HG02970 (cell line): ENCODE results near the gene ATG9A.
A peak's percentile ranks its signal among the peaks of the same experiment; 100 is the strongest.
"Not testable (repeated sequence)": the region's sequence is repeated elsewhere in the genome, so short reads cannot be mapped to it uniquely, and the experiment has no call there.

Experiments used
- ATAC-seq: cut with Tn5 transposase; IDR thresholded peaks from one replicate; pipeline ENCODE4 v1.9.1; 2021; ENCODE audit warnings: mild to moderate bottlenecking, moderate library complexity, moderate number of reproducible peaks; ENCODE audit not compliant: unreplicated experiment, low FRiP score

ATG9A gene, protein sequence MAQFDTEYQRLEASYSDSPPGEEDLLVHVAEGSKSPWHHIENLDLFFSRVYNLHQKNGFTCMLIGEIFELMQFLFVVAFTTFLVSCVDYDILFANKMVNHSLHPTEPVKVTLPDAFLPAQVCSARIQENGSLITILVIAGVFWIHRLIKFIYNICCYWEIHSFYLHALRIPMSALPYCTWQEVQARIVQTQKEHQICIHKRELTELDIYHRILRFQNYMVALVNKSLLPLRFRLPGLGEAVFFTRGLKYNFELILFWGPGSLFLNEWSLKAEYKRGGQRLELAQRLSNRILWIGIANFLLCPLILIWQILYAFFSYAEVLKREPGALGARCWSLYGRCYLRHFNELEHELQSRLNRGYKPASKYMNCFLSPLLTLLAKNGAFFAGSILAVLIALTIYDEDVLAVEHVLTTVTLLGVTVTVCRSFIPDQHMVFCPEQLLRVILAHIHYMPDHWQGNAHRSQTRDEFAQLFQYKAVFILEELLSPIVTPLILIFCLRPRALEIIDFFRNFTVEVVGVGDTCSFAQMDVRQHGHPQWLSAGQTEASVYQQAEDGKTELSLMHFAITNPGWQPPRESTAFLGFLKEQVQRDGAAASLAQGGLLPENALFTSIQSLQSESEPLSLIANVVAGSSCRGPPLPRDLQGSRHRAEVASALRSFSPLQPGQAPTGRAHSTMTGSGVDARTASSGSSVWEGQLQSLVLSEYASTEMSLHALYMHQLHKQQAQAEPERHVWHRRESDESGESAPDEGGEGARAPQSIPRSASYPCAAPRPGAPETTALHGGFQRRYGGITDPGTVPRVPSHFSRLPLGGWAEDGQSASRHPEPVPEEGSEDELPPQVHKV

DNA sequence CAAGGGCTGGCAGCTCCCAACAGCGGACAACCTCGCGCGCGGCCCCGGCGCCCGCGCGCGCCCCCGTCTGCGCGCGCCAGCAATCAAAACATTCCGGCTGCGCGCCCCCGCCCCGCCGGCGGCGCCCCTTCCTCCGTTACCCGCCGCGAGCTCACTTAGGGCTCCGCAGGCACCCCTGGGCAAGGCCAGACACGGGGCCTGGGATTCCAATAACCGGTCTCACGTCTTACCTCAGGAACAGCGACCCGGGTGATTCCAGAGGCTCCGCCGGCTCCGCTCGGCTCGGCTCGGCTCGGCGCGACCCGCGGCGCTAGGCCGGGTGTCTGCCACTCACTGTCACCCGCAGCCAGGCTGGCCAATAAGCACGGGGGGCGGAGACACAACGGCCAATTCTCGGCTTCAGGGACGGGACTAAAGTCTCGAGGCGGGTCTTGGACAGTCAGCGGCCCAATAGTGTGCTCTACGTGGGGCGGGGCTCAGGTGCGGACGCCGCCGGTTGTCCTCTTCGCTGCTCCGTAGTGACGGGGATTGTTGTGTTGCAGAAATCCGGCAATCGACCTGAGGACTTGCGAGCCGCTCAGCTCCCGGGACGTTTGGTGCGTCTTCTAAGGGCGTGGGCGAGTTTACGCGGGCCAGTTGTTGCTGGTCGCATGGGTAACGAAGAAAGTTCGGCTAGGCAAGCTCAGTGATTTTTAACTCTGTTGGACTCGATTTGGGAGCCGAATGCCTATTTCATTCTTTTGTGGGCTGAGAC, at the start of gene ATG9A, which contains the start of gene ANKZF1:
Gene ATG9A, minus strand, starts transcription at position 332 of the 754 bp plus-strand sequence. CDS start 1,612 bp downstream, outside the sequence.
Gene ANKZF1, plus strand, starts transcription at position 502 of the 754 bp plus-strand sequence. CDS start 452 bp downstream, outside the sequence.
- peak; percentile 95 for ATAC-seq

DNA sequence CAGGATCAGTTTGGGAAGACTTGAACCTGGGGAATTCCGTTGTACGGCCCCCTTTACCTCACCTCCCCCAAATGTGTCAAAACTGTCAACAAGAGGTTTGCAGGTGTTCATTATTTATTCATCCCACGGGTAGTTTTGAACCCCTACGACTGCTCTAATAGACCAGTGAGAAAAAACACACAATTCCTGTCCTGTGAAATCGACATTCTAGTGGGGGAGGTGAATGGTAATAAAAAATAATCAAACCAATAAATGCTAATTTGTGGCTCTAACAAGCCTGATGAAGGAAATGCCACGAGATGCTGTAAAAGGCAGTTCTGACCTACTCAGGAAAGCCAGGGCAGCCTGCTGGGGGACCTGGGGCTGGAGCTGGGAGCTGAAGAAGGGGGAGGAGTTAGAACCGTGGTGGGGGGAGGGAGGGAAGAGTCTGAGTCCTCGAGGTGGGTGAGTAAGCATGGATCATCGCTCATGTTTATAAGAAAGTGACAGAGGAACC, 49.3 kb upstream of the ATG9A start:
- no peak for ATAC-seq

DNA sequence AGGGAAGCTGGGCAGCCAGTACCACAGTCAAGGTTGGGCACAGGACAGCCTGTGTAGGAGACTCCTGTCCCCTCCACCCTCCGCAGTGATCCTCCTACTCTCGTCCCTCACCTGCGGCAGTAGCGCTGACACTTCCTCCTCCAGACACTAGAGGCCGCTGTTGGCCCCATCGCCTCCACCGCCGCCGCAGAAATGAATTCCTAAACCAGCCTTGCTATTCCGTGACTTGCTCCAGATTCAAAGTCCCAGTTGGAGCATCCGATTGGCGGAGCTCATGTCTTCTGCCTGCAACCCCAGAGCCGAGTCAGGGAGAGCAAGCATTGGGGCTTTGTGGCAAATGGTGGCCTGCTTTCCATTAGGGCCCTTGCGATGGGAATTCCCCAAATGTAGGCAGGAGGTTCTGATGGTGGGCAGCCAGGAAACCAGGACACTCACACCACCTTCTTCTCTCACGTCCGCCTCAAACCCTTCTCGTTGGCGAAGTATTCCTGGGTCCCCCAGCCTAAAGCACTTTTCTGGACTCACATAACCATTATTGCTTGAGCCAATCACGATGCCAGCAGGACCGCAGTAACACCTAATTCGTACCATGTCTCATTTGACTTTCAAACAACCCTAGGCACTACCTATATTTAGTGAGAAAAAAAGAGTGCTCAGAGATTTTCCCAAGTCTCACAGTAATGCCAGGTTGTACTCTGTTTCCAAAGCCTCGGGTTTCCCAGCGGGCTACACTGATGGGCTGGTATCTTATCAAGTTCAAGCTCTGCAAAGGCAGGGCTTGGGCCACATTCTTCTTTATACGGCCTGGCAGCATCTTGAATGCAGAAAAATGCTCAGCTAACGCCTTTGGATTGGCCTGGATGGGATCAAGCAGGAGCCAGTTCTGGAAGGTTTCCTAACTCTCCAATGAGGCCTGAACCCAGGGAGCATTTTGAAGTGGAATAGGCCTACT, 48.5 kb upstream of the ATG9A start:
- peak; percentile 32 for ATAC-seq

DNA sequence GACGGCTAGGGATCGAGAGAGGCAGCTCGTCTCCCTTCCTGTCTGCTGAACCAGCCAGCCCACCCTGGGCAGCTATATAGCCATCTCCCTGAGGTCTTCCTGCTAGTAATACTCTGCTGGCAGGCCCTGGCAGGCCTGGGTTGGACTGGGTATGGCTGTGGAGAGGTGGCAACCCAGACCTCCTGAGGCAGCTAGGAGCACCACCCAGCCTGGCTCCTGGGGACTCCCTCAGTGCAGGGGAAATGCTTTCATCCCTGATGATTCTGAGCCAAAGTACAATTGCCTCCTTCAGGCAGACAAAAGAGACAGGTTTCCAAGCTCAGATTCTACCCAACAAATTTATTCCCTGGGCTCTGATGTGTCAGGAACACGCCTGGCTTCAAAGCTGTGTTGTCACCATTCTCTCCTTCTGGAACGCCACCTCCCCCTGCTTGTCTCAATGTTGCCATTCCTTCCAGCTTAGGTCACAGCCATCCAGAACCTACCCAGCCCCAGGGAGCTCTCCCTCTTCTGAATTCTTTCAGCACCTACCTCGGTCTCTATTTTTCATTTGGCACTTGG, 45.0 kb upstream of the ATG9A start:
- no peak for ATAC-seq

DNA sequence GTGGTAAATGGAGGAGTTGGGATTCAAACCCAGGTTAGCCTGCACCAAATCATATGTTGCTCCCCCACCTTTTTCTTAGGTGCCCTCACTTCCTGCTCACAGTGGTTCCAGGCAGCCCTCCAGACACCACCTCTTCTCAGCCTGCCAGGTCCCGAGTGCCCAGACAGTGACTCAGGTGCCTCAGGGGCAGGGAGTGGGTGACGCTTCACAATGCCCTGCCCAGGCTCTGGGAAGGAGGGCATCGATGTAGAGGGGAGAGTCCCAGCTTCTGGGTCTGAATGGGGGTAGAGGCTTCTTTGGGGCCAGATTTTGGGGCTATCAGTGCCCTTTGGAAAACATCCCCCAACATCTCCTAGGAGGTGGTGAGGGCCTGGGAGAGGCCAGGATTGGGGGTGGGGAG, 44.5 kb upstream of the ATG9A start:
- ATAC-seq: no peak

DNA sequence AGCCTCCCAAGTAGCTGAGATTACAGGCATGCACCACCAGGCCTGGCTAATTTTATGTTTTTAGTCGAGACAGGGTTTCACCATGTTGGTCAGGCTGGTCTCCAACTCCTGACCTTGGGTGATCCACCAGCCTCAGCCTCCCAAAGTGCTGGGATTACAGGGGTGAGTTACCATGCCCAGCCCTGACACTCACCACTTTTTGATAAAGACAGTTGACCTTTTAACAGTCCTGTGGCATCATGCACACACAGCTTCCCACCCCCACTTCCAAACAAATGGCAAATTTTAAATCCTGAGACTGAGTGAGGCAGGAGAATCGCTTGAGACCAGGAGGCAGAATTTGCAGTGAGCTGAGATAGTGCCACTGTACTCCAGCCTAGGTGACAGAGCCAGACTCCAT, 43.6 kb upstream of the ATG9A start:
- no peak for ATAC-seq

DNA sequence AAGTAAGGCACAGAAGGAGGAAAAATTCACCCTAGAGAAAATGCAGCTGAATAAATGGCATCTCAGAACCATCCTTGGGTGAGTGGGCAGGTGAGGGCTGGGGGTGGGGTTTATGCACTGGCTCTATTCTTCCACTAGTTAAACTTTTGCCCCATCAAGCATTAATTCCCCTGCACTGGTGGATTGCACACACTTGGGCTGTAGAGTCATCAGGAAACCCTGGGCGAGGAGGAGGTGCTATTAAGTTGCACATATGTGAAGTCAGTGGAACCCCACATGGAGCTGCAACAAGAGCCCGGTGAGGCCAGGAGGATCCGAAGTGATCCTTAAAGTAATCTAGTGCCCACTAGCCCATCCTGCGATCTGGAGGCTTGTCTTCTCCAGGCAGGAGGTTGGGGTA, 42.9 kb upstream of the ATG9A start:
- no peak for ATAC-seq

DNA sequence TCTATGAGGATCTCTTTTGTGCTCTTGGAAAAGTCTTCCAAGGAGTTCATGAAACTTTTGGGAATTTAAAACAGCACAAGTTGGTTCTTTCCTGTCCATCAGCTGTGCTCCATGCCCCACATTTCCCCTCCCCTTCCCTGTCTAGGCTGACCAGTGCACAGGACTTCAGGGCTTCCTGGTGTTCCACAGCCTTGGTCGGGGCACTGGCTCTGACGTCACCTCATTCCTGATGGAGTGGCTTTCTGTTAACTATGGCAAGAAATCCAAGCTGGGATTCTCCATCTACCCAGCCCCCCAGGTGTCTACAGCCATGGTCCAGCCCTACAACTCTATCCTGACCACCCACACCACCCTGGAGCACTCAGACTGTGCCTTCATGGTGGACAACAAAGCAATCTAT, 41.6 kb upstream of the ATG9A start:
- ATAC-seq: no peak

DNA sequence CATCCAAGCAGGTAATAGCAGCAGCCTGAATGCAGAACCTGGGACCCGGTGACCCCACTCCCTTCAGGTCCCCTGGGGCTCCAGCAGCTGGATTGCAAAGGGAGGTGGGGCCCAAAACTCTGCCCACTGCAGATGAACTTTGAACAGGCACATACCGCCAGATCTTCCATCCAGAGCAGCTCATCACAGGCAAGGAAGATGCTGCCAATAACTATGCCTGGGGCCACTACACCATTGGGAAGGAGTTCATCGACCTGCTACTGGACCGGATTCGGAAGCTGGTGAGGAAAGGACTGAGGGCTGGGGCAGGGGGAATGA, 40.6 kb upstream of the ATG9A start:
- ATAC-seq: no peak

DNA sequence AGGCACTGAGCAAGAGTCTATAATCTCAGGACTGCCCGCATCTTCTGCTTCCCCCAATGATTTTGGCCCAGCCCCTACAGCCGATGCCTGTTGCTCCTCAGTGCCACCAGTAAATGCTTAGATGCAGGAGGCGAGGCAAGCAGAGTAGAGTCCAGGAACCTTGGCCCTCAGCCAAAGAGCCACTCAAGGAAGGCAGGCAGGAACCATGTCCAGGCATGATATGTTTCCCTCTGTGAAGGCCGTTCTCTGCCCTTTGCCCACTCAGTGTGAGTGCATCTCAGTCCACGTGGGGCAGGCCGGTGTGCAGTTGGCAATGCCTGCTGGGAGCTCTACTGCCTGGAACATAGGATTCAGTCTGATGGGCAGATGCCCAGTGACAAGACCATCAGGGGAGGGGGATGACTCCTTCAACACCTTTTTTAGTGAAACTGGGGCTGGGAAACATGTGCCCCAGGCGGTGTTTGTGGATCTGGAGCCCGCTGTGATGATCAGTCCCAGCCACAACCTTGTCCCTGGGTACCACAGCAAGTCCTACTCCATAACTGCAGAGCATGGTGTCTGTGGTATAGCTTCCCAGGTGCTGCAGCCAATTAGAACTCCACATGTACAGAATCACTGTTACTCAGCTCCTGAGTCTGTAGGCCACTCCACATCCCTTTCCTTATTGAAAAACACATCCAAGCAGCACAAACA, 40.1 kb upstream of the ATG9A start:
- ATAC-seq: no peak

DNA sequence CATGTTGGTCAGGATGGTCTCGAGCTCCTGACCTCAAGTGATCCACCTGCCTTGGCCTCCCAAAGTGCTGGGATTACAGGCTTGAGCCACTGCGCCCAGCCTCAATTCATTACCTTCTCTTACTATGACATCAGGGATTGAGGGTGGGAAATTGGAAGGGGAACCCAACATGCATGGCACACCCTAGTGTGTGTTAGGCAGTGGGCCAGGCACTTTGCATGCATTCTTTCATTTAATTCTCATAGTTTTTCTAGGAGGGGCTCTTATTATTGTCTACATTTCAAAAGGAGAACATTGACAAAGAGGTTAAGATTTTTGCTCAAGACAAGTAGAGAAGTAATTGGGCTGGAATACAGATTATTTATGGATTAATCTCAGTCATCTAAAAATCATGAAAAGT, 38.9 kb upstream of the ATG9A start:
- no peak for ATAC-seq

DNA sequence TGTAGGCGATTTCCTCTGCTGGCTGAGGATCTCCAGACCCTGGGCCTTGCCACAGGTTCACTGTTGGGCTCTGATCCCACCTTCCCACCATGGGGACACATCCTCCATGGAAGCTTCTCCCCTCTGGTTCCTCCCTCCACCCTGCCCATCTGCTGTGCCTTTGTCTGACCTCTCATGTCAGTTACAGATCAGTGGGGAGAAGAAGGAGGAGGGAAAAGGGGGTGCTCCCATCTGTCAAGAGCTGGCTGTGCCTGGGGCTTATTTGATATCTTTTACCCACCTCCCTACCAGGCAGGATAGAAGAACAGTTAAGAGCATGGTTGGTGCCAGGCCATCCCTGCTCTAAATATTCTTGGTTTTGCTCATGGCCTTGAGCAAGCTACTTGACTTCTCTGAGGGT, 37.5 kb upstream of the ATG9A start:
- no peak for ATAC-seq

DNA sequence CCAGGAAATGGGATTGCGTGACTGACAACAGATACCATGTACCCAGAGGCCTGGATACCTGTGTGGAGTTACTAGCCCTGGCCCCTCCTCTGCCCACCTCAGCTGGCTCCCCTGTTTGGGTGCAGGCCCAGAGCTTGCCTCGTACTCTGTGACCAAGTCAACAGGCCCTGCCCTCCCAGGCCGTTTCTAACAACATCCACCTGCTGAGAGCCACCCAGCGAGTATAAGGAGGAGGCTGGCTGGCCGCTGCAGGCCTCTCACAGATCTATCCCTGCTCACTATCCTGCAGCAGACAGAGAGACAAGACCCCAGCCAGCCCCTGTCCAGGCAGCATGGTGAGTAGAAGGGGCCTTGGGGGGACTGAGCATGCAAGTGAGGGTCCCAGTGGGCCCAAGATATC, 36.8 kb upstream of the ATG9A start:
- no peak for ATAC-seq

DNA sequence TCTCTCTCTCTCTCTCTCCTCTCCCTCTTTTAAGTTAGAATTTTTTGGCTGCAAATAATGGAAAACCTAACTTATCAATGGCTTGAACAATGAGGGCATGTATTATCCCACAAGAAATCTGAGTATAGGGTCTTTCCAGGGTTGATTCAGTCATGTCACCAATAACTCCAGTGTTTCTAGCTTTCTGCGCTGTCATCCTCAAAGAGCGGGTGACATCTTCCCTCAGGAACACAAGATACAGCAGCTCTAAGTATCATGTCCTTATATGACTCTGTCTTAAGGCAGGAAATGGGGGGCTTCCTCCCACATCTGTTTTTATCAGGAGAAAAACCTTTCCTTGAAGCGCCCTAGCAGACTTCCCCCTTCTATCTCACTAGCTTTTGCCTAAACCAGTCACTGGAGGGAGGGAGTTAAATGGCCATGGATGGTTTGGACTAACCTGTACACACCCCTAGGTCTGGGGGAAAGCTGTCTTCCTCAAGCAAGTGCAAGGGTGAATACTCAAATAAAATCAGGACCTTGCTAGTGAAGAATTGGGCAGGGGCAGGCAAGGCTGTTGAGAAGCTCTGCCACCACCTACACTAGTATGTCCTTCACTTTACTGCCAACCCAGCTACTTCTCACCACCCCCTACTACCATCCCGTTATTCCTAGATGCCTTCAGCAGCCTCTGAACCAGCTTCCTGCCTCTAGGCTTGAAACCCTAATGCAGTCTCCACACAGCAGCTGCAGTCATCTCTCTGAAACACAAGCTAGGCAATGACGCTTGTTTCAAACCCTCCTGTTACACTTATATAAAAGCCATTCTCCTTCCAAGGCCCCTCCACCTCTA, 31.8 kb upstream of the ATG9A start:
- no peak for ATAC-seq

DNA sequence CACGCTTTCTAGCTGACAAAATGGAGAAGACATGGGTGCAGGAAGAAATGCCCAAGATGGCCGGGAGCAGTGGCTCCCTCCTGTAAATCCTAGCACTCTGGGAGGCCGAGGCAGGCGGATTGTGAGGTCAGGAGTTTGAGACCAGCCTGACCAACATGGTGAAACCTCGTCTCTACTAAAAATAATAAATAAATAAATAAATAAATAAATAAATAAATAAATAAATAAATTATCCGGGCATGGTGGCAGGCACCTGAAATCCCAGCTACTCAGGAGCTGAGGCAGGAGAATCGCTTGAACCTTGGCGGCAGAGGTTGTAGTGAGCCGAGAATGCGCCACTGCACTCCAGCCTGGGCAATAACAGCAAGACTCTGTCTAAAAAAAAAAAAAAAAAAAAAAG, 29.5 kb upstream of the ATG9A start:
- not testable (repeated sequence) for ATAC-seq

DNA sequence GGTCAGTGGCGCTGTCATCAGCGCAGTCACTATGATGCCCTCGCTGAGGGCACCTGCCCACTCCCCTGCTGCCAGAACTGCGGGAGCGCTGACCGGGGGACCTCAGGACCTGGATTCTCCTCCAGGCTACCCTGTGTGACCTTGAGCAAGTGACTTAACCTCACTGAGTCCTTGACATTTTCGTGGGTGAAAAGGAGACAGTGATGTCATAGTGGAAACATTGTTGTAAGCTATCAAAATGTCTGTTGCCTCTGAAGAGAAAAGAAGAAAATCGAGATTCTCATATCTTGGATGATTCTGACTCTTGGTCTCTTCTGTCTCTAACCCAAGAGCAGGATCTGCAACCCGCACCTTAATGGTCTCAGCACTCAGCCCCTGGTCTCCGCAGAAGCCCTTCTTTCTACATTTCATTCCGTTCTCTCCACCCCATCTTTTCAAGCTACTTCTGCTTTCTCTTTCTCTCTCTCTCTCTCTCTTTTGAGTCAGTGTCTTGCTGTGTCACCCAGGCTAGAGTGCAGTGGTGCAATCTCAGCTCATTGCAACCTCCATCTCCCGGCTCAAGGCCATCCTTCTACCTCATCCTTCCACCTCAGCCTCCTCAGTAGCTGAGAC, 25.3 kb upstream of the ATG9A start:
- peak; percentile 25 for ATAC-seq

DNA sequence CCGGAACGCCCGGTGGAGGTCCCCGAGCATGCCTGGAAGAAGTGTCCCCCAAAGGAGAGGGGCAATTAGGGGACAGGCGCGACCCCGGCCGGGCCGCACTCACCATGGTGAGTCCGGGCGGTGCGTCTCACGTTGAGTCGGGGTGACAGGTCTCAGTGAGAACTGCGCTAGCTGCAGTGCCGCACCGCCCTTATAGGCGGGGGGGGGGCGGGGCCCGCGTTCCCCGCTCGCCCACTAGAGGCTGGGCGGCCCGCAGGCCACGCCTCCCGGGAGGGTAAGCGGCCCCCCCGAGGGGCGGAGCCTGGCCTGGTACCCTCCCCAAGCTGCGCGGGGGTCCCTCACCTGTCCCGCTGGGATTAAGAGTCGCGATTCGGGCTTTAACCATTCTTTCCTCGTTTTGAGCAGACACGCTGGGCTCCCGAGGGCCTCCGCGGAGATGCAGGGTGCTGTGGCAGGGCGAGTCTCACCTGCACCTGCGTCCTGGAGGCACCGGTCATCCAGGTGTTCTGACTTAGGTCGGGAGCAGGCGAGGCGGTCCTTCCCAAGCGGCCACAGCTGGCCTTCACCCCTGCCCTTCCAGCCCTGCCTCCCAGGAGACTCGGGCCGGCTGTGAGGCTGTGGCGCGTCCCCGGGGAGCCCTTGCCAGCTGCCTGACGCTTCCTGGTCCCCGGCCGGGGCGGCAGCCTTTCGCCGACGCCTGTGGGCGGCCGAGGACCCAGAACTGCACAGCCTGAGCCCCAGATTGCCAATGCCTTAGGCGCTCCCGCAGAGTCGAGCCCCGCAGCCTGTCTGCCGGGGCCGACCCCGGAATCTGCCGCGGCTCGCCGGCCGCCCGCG, 24.5 kb upstream of the ATG9A start, which contains the start of gene TUBA4A:
Gene TUBA4A, minus strand, starts transcription at position 166 of the 837 bp plus-strand sequence. Its CDS starts 60 bp downstream, at position 106.
- ATAC-seq: peak; percentile 44
